H1 (cell line): ENCODE measurements around the gene RSU1. TPM values are rescaled to one million over a fixed set of nuclear protein-coding genes. Genes with fewer than 3 reads are reported as not detected.

Experiments used
- ATF3 ChIP-seq: IDR thresholded peaks from 2 replicates; pipeline ENCODE4 v1.6.1; 2011; ENCODE audit warnings: low read depth, mild to moderate bottlenecking, low read length; ENCODE audit not compliant: insufficient read depth
- CHD7 ChIP-seq: fragments of 300-600 bp; sonication (generic); IDR thresholded peaks from 2 replicates; pipeline ENCODE4 v1.7.1; 2012; ENCODE audit warnings: low read length, moderate library complexity, mild to moderate bottlenecking, inconsistent platforms; ENCODE audit not compliant: insufficient replicate concordance
- FOSL1 ChIP-seq: IDR thresholded peaks from 2 replicates; pipeline ENCODE4 v1.6.1; 2011; ENCODE audit warnings: mild to moderate bottlenecking, low read depth, low read length, moderate library complexity; ENCODE audit not compliant: insufficient read depth
- KDM1A ChIP-seq: fragments of 200-600, 300-600 bp; sonication (generic); IDR thresholded peaks from 2 replicates; pipeline ENCODE4 v1.7.1; 2016; ENCODE audit warnings: mild to moderate bottlenecking, low read length, borderline replicate concordance
- RNF2 ChIP-seq: fragments of 200-900, 300-1000 bp; sonication (generic); IDR thresholded peaks from 2 replicates; pipeline ENCODE4 v1.7.1; 2016; ENCODE audit warnings: borderline replicate concordance, low read depth, mild to moderate bottlenecking, antibody characterized with exemption, low read length; ENCODE audit not compliant: poor library complexity, severe bottlenecking; ENCODE audit errors: missing control alignments
- SUZ12 ChIP-seq: fragments of 200-600 bp; sonication (generic); IDR thresholded peaks from 2 replicates; pipeline ENCODE4 v1.6.1; 2012; ENCODE audit warnings: mild to moderate bottlenecking, inconsistent platforms, low read length, moderate library complexity, mixed read lengths
- polyA plus RNA-seq, 7 experiments: library from polyadenylated mRNA; depleted of rRNA in 3 of 7; stranded (reverse) in 5 of 7; unstranded in 2 of 7; fragments of >200 nt in 5 of 7; fragments of 200-250 nt in 2 of 7; gene quantifications; 1 replicate in 5 of 7; 2 replicates in 1 of 7; 4 replicates in 1 of 7; pipeline versions ENCODE4 v1.2.1 to v1.2.3, GENCODE V29; 2011 to 2013; ENCODE audit warnings: missing spikeins in 2 of 7, mixed read lengths in 2 of 7
- total RNA-seq: library from RNA; stranded (reverse); fragmentation: NEBNext Ultra II Directional; extraction: Animal tissue kit (Norgen Biotek cat#: 25700); gene quantifications from 2 replicates; pipeline ENCODE4 v1.2.1, GENCODE V29; 2021

RSU1 gene
- total and polyA plus RNA-seq, 2 of the 8 experiments (the other 6 are each of a cell fraction or from before 2014, with no cell fraction given) = 50.0 to 68.2 TPM

- TF ChIP-seq RNF2 (no peak), KDM1A (no peak), ATF3 (no peak), SUZ12 (no peak), CHD7 (no peak), FOSL1 (no peak)
These were observed 118.8 kb downstream of the RSU1 start (continued) for GRCh38 chr10:16698461-16698860.
